GM08714 (cell line): ENCODE results near the gene ADGRG1.
"Not testable (repeated sequence)": the region's sequence is repeated elsewhere in the genome, so short reads cannot be mapped to it uniquely, and the experiment has no call there.

Experiments
- H3K4me3 ChIP-seq: fragments of 200-500 bp; sonication (Bioruptor generic); 2 replicates; pipeline ENCODE4 v1.5.1; 2014; ENCODE audit warnings: mild to moderate bottlenecking, low read length, inconsistent platforms
- ZNF274 ChIP-seq: IDR thresholded peaks from 2 replicates; pipeline ENCODE4 v1.6.1; 2012; ENCODE audit warnings: mild to moderate bottlenecking, low read depth, low read length

ADGRG1 gene

DNA sequence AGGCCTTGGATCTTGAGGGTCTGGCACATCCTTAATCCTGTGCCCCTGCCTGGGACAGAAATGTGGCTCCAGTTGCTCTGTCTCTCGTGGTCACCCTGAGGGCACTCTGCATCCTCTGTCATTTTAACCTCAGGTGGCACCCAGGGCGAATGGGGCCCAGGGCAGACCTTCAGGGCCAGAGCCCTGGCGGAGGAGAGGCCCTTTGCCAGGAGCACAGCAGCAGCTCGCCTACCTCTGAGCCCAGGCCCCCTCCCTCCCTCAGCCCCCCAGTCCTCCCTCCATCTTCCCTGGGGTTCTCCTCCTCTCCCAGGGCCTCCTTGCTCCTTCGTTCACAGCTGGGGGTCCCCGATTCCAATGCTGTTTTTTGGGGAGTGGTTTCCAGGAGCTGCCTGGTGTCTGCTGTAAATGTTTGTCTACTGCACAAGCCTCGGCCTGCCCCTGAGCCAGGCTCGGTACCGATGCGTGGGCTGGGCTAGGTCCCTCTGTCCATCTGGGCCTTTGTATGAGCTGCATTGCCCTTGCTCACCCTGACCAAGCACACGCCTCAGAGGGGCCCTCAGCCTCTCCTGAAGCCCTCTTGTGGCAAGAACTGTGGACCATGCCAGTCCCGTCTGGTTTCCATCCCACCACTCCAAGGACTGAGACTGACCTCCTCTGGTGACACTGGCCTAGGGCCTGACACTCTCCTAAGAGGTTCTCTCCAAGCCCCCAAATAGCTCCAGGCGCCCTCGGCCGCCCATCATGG, 35.7 kb downstream of the ADGRG1 start:
- no peak overlapping the region for H3K4me3 ChIP-seq
- no peak for TF ChIP-seq ZNF274

DNA sequence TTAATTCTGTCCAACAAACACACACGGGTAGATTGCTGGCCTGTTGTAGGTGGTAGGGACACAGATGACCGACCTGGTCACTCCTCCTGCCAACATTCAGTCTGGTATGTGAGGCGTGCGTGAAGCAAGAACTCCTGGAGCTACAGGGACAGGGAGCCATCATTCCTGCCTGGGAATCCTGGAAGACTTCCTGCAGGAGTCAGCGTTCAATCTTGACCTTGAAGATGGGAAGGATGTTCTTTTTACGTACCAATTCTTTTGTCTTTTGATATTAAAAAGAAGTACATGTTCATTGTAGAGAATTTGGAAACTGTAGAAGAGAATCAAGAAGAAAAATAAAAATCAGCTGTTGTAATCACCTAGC, 36.2 kb downstream of the ADGRG1 start:
- no peak for TF ChIP-seq ZNF274

DNA sequence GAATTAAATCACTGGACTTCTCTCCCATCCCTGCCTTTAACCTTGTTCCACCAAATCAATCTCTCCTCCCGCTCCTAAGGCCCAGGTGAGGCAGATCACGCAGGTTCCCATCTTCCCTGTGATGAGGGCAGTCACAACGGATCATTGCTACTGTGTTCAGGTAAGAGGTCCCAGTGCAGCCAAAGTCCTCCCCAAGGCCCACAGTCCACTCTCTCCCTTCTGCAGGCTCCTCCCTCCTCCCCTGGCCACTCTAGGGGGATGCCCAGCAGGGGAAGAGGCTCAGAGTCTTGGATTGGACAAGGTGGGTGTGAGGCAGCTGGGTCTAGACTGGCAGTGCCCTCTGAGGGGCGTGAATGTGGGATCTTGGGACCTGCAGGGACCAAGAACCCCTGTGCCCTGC, 37.1 kb downstream of the ADGRG1 start:
- no peak overlapping the region for H3K4me3 ChIP-seq
- no peak for TF ChIP-seq ZNF274

More for the DNA sequence above, 36.2 kb downstream of the ADGRG1 start:
- no peak overlapping the region for H3K4me3 ChIP-seq

DNA sequence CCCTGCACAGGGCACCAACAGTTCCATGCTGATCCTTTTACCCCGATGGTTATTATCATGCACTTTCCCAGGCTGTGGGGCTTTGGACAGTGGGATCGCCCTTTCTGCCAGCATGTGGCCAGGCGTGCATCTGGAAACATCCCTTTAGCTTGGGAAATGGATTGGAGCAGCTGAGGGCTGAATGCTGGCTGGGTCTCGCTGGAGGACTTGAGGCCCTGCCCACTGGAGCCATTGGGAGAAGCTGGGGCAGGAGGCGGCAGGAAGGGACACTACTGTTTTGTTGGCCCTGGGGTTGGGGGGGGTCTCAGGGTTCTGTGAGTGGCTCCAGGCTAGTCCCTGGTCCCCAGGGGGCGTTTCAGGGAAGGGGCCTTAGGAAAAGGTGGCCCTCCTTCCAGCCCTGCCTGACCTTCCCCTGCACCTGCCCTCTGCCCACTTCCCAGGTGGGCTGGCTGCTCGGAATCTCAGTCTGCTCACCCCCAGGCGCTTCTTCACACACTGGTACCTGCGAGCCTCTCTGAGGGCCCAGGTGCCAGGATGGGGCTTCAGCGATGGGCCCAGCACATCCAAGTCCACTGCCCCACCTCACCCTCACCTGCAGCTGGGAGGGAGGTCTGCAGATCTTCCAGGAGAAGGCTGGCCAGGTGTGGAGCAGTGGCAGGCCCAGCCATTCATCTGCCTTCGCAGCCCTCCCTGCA, 38.1 kb downstream of the ADGRG1 start:
- H3K4me3 ChIP-seq = no peak overlapping the region
- no peak for TF ChIP-seq ZNF274

DNA sequence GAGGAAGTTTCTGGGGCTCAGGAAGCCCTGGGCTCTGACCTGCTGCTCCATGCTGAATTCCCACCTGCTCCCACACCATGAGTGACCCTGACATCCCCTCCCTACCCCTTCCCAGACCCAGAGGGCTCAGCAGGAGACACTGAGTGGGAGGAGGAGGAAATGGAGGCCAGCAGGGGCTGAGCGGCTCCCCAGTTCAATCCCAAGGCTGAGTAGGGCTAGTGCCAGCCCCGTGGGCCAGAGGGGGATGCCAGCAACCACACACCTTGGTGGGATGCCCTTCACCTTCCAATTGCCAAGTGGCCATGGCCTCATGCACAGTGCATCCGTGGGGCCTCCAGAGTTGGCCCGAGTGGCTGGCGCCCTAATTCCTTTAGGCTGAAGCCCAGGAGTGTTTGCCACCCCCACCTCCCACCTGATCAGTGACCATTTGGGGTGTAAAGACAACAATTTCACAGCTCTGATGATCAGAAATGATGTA, 38.7 kb downstream of the ADGRG1 start:
- TF ChIP-seq ZNF274 = no peak
- H3K4me3 ChIP-seq = no peak overlapping the region

DNA sequence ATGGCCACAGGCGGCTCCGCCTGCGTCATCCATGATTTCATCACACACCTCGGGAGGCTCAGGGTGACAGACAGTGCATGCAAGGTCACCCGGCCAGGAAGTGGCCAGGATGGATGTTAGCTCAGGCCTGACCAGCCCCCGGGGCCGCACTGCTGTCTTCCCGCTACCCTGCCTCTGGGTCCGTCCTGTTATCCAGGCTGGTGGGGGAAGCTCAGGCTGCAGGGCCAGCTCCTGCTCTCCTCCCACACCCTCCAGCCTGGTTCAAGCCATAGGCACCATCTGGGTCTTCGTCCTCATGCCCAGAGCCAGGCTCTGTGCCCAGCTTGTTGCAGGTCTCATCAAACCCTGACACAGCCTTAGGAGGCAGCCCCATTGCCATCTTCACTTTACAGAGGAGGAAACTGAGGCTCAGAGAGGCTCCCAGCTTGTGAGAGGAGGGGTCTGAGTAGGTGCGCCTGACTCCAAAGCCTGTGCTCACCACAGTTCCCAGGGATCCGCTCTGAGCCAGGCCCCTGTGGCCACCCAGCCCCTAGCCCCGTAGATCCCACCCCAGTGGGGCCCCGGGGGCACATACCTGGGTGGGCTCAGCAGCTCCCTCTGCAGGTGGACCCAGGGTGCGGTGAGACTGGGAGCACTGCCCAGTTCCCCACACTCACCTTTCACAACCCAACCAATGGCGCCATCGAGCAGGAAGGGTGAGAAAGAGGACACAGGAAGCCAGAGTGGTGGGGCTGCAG, 39.3 kb downstream of the ADGRG1 start:
- no peak for TF ChIP-seq ZNF274
- no peak overlapping the region for H3K4me3 ChIP-seq

DNA sequence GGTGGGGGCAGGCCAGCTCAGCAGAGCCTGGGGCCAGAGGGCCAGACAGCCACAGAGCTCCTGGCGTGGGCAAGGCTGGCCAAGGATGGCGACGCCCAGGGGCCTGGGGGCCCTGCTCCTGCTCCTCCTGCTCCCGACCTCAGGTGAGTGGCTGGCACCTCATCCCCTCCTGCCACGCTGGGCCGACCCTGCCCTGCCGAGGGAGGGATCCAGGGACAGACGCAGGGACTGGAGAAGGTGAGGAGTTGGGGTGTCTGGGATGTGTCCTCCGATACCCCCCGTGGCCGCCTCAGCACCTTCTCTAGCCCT, 39.8 kb downstream of the ADGRG1 start, which contains the start of gene ADGRG3:
Gene ADGRG3 (plus strand): TSS at position 44 of the 309 bp plus-strand sequence. CDS start 42 bp downstream, at position 86.
- no peak within 1 kb of the TSS for H3K4me3 ChIP-seq
- TF ChIP-seq ZNF274 = no peak

DNA sequence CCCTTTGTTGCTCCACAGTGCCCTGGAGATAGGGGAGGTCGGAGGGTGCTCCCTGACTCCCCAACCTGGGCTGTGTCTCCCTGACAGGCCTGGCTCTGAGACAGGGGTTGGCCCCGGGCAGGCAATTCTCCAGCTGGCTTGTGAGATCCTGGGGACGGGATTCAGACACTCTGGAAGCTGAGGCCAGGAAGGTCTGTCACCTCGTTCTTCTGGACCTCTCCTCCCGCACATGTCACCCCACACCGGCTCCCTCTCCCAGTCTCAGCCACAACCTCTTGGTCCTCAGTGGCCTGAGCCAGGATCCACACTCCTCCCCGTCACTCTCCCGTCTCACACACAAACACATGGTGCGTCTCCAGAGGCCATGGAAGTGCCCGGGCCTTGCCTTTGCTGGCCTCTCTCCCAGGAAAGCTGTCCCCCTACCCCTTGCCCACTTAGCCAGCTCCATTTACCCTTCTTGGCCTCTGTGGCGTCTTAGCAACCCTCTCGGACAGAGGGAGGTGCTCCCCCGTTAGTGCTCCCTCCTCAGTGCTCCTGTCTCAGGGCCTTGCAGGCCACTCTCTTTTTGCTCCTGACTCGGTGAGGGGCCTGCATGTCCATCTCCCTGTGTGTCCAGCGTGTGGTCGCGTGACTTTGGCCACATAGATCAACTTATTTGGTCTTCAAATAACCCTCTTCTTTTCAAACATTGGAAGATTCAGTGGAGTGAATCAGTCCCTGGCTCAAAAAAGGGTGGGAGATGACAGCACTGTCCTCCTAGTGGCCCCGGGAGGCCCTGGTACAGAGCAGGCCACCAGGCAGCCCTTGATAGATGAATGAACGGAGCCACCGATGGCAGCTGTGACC, 40.4 kb downstream of the ADGRG1 start:
- no peak for TF ChIP-seq ZNF274
- no peak overlapping the region for H3K4me3 ChIP-seq

DNA sequence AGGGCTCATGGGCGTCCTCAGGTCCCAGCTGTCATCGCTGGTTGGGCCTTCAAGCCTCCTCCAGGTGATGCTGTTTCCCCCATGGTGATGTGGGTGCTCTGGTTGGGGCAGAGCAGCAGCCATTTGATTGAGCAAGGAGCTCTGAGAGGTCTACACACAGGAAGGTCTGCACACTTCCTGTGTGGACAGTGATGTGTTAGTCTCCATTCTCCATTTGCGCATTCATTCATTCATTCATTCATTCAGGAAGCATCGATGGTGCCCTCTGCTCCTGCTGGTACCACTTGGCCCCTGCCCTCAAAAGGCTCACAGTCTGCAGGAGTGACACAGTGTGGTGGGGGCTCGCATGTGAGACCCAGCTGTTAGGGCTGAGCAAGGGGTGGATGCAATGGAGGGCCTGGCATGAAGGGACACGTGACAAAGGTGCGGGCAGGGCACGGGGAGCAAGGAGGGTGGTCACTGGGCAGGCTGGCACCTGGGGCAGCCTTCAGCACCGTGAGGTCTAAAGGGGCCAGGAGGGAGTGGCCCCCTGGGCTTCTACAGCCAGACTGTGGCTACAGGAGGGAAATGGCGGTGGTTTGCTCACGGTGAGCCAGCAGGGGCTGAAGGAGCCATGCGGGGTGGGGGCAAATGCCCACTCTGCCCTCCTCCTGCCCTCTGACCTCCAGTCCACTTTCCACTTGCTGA, 41.2 kb downstream of the ADGRG1 start:
- TF ChIP-seq ZNF274 = no peak

DNA sequence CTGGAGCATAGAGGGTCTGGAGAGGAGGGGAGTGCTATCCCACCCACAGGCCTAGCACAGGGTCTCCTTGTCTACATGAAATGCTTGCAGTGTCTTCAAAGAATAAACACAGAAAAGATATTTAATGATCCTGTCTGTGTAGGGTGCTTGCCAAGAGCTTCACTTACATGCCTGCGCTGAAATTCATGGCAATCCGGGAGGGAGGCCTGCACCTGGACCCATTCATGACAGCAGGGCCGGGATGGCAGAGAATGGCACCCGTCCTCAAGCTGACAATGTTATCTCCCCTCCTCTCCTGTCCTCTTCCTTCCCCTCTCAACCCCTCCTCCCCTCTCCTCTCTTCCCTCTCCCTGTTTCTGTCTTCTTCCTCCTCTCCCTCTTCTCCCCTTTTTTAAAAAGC, 41.8 kb downstream of the ADGRG1 start:
- no peak for TF ChIP-seq ZNF274
- H3K4me3 ChIP-seq = no peak overlapping the region

More for the DNA sequence above, 41.2 kb downstream of the ADGRG1 start:
- no peak overlapping the region for H3K4me3 ChIP-seq

DNA sequence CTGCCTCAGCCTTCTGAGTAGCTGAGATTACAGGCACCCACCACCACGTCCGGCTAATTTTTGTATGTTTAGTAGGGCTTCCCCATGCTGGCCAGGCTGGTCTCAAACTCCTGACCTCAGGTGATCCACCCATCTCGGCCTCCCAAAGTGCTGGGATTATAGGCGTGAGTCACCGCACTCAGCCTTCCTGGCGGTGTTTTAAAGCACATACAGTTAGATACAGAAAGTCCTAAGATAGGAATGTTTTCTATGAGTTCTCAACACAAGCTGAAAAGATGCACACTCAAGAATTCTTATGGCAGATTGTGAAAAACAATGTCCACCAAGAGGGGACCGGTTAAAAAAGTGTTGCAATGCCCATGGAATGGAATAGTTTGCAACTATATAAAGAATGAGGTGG, 43.0 kb downstream of the ADGRG1 start:
- H3K4me3 ChIP-seq = not testable (repeated sequence)

DNA sequence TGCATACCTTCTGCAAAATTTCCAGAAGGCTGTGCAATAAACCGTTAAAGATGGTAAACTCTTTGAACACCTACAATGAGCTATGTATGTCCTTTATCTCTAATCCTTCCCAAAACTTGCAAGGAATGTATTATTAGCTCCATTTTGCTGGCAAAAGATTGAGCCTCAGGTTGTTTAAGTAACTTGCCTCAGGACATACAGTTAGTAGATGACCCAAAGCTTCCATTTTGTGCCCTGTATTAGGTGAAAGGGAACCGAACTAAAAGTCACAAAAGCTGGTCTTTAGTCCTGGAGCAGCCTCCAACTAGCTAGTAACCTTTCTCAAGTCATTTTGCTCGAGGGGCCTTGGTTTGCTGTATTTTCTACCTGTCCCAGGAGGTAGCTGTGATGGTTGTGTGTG, 44.0 kb downstream of the ADGRG1 start:
- no peak overlapping the region for H3K4me3 ChIP-seq
- no peak for TF ChIP-seq ZNF274

DNA sequence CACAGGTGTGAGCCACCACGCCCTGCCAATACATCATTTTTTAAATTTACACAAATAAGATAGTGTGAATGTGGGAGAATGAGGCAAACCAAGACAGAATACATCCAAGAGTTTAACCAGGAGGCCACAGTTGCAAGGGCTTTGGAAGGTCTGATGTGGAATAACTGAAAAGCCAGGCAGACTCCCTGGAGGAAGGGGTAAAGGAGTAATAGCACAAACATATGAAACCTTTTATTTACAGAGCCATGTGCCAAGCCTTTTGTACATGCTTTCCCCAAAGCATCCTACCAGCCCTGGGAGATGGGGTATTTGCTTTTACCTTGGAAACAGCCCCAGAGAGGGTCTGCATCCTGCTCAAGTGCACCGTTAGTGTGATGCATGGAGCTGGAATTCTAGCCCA, 44.4 kb downstream of the ADGRG1 start:
- no peak overlapping the region for H3K4me3 ChIP-seq
- TF ChIP-seq ZNF274 = no peak
